ENCODE measurements around the gene OTX2.

GRCh38 chr14:56844406-56845002, 34.2 kb upstream of the OTX2 start:
- TF ChIP-seq CTCF (IDR thresholded peaks at IDR 0.05), result no peak
- no peak for TF ChIP-seq TCF7L2 (IDR thresholded peaks at IDR 0.05; ENCODE audit: low read depth, low read length)
- TF ChIP-seq SIN3A (IDR thresholded peaks at IDR 0.05; ENCODE audit: borderline replicate concordance, insufficient read depth, low read depth, low read length), result no peak
- no peak for TF ChIP-seq POLR2AphosphoS5 (IDR thresholded peaks at IDR 0.05; ENCODE audit: low read depth, low read length)

Data from Panc1 (cell line).